Spleen (tissue), 7 donors: ENCODE data around the gene GARNL3.

ENCODE experiments used
- CTCF ChIP-seq, 11 experiments: fragments of 200-600 bp in 7 of 11; fragments of 450-650 bp in 4 of 11; sonication (generic) in 4 of 11; IDR thresholded peaks in 8 of 11; conservative IDR thresholded peaks in 3 of 11; 1 replicate in 7 of 11; 2 replicates in 4 of 11; pipeline versions ENCODE4 v1.4.0 to v1.8.0; 2016 to 2021; ENCODE audit warnings: antibody characterized with exemption in 11 of 11, inconsistent platforms in 4 of 11, mild to moderate bottlenecking in 1 of 11
- POLR2A ChIP-seq, 3 donors: fragments of 450-650 bp; IDR thresholded peaks; one replicate each; pipeline ENCODE4 v1.5.1; 2017; ENCODE audit warnings: antibody characterized with exemption in 3 of 3, mild to moderate bottlenecking in 1 of 3
- POLR2AphosphoS5 ChIP-seq, 3 donors: sonication (generic); formaldehyde crosslinking; IDR thresholded peaks; one replicate each; pipeline ENCODE4 v1.5.1; 2017; ENCODE audit warnings: antibody characterized with exemption in 3 of 3
- donor health status: DM: no; HTN: no; CAD: no; lungs with moderate emphysema.
- donor health status: DM: no; HTN: no; CAD: no.
- donor health status: DM: no; HTN: no; CAD: no.

GRCh38 chr9:127398275-127398647 is 133.7 kb downstream of the GARNL3 start:
- TF ChIP-seq CTCF (IDR thresholded peaks at IDR 0.05 in 8 of 11, conservative IDR thresholded peaks at IDR 0.05 in 3 of 11) (peak in 1 of 11 experiments; percentile 19), POLR2A (IDR thresholded peaks at IDR 0.05) (no peak), POLR2AphosphoS5 (IDR thresholded peaks at IDR 0.05) (no peak)
